NOMO-1 (cell line): ENCODE measurements around the gene KCNJ12.
A peak's percentile ranks its signal among the peaks of the same experiment; 100 is the strongest.
"Not testable (repeated sequence)": the region's sequence is repeated elsewhere in the genome, so short reads cannot be mapped to it uniquely, and the experiment has no call there.

Experiments
- DNase-seq, 2 experiments: peaks; one replicate each; lab custom pipeline; 2025; ENCODE audit not compliant: unreplicated experiment in 2 of 2; lab: John Stamatoyannopoulos, UW

Gene KCNJ12

DNA sequence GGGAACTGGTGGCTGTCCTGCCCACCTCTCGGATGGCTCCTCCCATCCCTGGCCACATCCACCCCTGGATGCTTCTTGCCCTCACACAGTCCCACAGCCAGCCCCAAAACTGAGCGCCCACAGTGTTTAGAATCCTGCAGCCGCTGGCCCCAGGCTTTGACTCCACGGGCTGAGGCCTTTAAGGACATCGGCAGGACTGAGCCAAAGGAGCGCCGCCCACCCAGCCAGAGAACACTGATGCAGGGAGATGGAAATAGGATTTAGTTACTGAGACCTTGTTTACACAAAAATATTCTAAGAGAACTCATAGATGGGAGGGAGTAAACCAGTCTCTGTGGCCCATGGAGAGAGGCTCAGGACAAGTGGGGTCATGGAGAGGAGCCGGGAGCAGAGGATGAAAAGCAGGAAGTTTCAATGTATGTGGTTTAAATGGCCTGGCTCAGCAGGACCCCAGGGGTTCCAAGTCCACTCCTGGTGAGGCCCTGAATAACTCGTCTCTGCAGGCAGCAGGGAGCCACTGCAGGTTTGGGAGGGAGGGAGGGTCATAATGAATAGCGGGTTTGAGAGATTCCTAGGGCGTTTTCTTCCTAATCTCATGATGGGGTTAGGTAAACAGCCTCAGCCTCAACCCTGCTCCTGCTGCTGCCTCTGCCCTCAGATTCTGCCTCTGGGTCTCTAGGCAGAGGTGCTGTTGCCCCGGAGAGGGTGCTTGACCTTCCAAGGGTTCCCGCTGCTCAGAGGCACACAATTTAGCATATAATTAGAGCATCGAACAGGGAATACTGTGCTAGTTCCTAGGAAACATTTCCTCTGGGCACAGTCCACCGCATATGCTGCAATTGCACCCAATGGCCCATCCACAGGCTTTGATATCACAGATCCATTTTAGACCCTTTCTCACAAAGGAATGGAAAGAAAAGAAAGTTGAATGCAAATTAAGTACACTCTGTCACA is 61.0 kb downstream of the KCNJ12 start:
- not testable (repeated sequence) for DNase-seq

DNA sequence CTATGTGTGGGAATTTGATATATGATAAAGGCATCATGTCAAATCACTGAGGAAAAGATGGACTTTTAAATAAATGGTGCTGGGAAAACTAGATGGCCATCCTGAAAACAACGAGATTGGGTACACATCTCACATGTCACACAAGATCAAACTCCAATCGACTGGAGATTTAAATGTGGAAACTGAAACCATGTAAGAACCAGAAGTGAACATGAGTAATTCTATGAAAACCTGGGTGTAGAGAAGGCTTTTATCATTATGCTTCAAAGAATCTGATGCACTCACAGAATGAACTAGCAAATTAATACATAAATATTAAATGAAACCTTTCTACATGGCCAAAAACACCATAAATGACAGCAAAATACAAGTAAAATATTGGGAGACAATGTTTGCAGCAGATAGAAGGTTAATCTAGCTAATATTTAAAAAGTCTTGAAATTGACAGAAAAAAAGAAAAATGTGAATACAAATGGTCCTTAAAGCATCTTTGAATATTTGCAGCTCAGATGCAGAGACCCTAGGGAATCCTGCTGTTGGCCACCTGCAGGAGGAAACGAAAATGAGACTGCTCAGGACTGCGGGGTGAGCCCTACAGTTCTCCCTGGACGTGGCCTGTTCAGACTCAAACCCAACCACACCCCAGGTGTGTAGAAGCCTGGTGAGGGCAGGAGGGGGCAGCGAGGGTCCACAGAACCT is 62.3 kb downstream of the KCNJ12 start:
- not testable (repeated sequence) for DNase-seq

DNA sequence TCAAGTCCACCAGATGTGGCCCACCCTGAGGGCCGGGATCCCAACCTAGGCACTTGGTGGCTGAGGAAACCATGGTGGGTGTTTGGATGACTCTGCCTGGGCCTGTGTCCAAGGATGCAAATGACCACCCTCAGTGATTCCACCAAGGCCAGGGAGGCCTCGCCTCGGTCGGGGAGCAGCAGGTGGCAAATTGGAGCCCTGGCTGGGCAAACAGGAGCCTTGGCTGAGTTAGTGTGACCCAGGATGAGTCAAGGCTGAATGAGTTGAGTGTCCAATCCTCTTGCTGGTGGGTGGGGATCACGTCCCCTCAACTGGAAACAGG is 62.8 kb downstream of the KCNJ12 start:
- not testable (repeated sequence) for DNase-seq

DNA sequence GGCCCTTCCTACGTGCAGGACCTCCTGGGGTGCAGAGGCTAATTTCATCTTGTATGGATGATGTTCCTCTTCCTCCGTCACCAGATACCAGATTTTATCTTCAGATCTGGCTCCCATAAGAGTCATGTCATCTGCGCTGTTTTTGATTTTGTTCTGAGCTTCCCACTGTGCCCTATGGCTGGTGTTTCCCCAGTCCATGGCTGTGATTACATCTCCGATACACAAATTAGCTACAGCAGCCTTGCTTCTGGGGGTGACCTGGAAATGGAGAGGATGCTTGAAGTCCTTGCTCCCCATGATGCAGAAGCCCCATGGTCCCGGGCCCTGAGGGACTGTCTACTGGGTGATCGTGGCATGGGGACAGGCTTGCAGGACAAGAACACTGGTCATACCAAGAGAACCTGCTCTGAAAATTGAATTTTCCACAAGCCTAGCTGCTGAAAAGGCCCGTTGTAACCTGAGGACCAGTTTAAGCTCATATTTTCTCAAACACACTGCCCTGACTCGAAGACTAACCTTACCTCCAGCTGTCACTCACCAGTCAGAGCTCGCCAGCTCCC is 69.0 kb downstream of the KCNJ12 start:
- DNase-seq: no peak

DNA sequence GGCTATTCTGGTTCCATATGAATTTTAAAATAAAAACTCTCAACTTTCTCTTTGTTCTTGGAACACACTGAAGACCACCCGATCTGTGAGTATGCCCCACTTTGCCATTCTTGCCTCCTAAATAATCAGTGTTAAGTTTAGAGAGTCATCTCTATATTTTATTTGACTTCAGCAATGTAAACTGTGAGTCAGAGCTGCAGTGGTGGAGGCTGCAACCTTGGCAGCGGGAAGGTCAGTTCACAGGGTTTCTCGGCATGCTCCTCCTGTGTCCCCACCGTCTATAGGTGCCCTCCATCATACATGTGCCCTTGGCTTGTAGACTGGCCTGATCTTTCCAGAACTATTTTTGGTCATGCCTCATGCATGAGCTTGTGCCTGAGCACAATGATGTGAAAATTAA is 71.4 kb downstream of the KCNJ12 start:
- not testable (repeated sequence) for DNase-seq

DNA sequence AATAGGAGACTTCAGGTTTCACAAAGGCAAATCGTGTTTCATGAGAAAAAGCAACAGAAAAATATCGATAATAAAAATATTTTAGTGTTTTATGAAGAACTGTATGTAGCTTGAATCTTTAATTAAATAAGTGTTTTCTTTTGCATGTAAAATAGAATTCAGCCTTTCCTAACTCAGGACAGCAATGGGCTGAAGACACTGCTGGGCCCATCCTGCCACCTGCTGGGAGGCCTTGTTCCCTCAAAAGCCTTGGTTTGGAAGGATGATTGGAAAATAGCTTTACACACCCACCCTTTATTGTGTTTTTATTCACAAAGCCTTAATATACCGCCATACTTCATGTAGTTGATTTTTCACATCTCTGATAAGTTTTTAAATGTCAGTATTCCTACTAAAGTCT is 73.7 kb downstream of the KCNJ12 start:
- not testable (repeated sequence) for DNase-seq

DNA sequence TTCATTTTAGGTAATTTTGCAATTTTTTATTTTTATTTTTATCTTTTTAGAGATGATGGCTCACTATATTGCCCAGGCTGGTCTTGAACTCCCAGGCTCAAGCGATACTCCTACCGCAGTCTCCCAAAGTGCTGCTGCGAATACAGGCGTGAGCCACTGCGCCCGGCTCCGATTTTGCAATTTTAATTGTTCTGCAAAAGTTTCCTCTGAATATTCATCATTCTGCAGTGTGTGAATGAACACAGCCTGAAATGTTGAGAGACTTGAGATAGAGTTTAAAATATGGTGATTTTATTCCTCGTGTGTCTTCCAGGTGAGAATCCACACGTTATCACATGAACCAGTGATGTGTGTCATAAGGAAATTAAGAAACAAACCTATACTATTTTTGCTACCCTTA is 75.8 kb downstream of the KCNJ12 start:
- no peak for DNase-seq

DNA sequence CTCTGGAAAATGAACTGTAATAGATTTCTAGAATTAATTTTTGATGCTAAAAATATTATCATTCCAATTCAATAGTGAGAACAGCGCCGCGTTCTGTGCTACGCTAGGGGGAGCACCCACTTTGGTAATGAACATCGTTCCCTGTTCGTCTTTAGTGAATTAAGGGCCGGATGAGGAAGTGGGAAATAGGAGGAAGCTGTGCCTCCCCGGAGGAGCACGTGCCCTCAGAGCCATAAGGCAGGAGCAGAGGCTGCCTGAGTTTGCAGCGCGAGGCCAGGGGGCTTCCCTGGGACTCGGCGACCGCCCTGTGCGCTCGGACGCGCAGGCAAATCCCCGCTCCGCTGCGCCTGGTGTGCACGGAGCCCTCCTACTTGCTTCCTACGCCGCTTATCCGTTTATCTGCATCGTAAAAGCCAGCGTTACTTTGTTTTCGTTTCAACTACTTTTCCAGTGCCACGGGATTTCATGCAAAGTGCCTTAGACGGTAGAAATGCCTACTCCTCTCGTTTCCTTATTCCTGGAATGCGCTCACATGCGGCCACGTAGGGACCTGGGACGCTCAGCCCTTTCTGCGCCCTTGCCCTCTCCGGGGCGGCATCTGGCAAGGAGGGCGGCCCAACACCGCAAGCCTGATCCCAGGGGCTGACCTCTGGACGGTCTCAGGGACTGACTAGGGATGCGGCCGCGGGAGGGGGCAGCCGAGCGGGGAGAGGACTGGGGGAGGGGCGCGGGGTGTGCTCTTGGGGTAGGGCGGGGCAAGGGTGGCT is 76.4 kb downstream of the KCNJ12 start:
- peak; percentile 63 to 83 for DNase-seq

DNA sequence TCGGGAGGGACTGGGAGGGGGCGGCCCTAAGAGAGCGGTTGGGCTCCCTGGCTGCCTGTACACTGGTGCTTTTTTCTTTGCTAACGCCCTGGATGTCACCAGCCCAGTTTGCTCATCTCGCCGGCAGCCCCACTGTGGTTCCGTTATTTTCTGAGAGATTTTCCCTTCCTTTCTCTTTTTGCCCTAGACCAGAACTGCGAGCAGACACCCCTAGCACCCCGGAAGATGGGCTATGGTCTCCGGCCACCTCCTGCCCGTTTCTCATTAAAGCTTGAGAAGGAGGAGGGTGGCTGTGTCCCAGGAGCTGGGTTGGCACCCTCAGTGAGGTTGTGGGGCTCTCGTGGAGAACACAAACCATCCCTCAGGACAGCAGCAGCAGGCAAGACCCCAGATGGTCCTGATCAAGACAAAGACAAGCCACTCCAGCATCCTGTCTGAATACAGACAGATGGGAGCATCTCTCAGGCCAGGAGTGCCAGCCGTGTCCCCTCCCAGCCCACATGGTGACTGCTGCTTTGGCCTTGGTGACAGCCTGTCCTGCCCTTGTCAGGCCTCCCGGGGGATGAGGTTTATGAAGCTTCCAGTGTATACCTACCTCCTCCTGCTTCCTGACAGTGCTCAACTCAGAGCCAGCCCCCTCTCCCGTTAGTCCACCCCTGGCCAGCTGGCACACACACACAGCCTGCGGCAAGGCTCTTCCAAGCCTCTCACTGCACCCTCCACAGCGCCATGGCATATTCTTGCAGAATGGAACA is 77.2 kb downstream of the KCNJ12 start:
- no peak for DNase-seq

DNA sequence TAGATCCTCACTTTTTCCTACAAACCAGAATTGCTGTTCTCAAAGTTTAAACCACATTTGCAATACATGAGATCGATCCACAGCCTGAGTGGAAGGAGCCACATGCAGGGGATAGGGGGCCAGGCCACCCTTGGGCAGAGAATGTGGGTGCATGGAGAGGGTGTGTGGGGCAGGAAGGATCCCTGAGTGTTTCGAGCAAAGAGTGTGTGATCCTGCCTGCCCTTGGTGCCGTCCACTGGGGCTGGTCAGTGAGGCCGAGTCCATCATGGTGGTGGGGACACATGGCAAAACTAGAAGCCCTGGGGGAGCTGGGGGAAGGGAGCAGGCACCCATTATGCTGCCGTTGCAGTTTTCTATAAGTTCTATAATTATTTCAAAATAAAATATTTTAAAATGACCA is 77.8 kb downstream of the KCNJ12 start:
- DNase-seq: not testable (repeated sequence)

DNA sequence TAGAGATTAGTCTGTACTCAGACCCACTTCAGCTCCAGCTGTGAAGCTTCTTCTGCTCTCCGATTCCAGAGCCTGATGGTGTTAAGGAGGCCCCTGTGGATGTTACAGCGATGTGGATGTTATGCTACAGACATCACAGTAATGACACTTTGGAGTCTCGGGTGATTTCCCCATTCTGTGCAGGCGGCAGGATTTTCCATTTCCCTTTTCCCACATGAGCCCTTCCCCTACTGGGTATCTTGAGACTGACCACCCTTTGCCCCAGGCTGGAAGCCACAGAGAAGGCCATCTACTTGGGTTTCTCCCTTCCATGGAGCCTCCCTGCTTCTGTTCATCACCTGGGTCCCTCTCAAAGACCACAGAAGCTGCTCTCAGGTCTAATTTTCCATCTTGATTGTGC is 78.3 kb downstream of the KCNJ12 start:
- DNase-seq: no peak

DNA sequence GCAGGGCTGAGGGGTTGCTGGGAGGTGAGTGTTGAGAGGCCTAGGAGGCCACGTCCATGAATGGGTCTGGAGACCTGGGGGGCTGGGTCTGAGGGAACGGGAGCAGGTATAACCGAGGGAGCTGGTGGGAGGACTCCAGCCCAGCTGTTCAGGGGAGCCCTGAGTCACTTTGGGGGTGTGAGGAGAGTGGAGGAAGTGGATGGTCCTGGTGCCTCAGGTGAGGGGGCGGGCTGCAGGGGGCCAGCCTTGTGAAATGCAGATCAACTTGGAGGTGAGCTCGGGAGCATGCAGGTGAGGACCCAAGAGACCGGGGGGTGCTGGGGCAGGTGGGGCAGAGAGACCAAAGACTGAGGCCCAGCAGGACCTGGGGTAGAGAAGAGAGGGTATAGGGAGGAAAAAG is 79.6 kb downstream of the KCNJ12 start:
- DNase-seq: no peak

DNA sequence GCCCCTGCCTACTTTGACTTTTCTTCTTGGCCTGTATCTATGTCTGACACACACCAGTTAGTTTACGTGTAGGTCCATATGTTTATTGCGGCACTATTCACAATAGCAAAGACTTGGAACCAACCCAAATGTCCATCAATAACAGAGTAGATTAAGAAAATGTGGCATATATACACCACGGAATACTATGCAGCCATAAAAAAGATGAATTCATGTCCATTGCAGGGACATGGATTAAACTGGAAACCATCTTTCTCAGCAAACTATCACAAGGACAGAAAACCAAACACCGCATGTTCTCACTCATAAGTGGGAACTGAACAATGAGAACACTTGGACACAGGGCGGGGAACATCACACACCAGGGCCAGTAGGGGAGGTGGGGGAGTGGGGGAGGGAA is 80.3 kb downstream of the KCNJ12 start:
- not testable (repeated sequence) for DNase-seq

DNA sequence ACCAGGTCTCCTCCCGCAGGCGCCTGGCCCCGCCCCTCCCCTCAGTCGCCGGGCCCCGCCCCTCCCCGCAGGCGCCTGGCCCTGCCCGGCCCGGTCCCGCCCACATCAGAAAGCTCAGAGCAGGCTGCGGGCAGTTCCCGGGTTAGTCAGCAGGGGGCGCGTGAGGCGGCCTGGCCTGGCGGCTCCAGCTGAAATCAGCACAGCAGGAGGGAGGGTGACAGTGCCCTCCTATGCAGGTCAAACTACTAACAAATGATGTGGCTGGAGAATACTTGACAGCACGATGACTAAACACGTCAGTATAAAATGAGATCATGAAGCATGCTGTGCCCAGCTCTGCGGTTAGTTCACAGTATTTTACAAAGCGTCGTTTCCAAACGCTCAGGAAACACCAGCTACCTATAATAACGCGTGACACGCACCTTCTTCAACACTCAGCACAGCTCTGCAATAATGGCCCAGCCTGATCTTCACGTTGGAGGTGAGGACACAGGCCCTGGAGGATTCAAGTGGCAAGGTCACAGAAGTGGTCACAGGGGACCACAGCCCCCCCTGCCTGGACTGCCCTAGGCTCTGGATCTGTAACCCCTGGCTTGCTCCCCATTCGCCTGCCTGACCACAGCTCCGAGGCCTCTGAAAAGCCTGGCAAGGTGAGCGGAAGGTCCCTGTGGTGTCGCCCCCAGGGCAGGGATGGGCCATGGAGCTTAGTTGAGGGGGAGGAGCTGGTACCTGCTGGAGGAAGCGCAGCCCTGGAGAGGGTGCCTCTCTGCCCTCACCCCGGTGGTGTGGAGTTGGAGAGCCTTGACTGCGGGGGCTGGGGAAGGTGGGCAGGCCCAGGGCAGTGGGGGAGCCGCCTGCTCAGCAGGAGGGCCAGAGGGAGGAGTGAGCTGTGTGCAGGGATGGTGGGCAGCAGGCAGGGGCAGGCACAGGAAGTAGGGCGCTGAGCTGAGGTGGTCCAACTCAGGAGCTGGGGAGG is 81.2 kb downstream of the KCNJ12 start:
- peak; percentile 77 to 93 for DNase-seq

DNA sequence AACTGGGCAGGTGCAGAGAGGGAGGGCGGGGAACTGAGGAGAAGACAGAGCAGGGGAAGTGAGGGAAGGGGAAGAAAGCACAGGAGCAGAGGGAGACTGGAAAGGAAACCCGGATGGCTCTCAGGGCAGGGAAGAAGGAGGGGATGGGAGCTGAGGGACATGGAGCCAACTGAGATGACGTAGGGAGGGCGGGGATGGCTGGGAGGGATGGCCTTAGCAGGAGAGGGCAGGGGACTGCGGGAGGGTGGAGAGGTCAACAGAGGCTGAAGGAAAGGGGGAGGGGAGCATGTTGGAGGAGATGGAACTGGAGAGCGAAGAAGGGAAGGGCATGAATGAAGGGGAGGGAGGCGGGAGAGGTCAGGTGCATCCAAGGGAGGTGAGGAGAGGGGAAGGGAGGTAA is 81.9 kb downstream of the KCNJ12 start:
- no peak for DNase-seq

DNA sequence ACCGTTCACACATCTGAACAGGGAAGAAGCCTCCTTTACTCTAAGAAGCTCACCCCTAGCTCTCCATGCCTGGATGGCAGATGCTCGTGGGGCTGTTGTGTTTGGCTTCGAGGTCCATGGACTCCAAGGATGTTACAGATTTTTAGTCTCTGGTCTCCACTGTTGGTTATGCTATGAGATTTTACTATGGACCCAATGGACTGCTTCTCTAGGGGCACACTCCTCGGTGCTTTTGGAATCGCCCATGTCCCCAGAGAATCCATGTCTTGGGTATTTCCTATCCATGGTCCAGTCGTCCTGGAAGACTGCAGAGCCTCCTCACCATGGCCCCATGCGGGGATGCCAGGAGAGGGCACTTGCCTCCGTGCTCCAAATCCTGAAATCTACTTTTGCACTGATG is 83.4 kb downstream of the KCNJ12 start:
- DNase-seq: no peak

DNA sequence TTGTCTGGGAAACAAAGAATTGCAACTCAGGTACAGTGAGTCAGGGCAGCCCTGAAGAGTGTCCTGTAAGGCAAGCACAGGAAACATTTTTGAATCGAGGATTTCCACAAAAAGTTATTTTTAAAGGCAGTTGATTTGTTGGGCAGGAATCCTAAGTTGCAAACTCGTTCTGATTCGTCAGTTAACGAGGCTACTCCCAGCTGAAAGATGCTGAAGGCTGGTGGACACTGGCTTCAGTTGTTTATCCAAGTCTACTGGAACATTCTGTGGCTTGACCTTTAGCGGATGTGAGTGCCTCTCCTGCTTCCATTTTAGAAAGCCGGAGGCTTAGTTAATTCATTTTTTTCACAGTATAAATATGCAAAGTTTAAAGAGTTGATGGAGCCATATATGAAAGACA is 84.2 kb downstream of the KCNJ12 start:
- DNase-seq: no peak

DNA sequence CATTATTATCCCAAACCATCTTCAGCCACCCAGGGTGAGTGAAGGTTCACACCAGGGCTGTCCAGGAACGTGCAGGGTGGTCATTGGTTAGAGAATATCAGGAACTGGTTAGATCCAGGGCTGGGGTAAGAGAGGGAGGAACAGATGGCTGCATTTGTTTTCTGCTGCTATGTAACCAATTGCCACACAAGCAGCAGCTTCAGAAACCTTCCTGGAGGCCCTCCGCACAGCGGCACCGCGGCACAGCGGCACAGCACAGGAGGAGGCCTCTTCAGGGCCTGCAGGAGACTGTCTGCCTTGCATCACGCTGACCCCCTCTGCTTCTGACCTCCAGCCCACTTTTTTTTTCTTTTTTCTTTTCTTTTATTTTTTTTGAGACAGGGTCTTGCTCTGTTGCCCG is 86.1 kb downstream of the KCNJ12 start:
- no peak for DNase-seq

DNA sequence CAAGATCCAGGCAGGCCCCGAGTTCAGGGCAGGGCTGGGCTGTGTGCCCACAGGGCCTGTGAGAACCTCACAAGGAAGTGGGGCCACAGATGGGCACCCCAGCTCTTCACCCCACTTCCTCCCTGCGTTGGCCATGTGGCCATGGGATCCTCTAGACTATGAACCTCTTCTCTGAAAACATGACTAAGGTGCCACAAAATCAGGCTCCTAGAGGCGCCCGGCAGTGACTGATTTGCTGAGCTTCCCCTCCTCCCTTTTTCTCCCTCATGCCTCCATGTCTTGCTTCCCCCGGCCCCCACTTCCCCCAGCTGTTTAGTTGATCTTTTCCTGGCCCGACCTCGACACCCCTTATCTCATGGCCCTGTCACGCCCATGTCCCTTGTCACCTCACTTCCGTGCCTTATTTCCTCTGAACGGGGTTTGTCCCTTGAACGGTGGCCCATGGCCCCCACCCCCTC is 87.1 kb downstream of the KCNJ12 start:
- no peak for DNase-seq
